Left hindlimb (tissue), 1 donor: ENCODE results near the gene CPLX4.
"Not testable (repeated sequence)": the region's sequence is repeated elsewhere in the genome, so short reads cannot be mapped to it uniquely, and the experiment has no call there.

Experiments
- DNase-seq: peaks from one replicate; pipeline ENCODE4 v3.0.0-alpha.2; 2018

Gene CPLX4

DNA sequence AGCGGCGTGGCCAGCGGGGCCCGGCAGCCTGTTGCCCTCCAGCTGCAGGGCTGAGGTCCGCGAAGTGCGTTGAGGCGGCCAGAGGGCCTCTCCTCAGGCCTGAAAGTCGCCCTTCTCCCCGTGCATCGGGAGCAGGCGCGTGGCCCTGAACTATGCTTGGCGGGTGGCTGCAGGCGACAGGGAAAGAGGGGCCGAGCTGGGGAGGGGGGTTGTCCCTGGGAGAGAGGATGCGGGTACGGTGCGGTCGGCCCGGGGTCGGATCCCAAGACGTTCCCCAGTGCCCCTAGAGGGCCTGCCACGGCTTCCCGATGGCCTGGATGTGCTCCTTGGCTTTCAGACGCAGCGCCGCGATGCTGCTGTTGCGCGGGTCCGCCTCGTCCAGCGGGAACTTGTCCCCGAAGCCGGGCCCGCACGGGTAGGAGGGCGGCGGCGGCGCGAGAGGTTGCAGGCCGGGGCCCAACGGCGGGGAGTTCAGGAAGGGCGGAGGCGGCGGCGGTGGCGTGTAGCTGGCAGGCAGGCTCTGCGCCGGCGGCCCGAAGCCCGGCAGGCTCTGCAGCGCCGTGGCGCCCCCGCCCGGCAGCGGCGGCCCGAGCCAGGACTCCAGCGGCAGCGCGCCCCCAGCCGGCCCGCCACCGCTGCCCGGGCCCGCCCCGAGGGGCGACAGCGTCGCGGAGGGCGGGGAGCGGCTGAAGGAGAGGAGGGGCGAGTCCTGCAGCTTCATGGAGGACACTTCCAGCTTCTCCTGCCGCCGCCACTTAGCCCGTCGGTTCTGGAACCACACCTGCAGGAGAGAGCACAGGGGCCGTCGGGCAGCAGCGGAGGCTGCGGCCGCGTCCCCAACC is 49.5 kb downstream of the CPLX4 start:
- peak; percentile 73 for DNase-seq

DNA sequence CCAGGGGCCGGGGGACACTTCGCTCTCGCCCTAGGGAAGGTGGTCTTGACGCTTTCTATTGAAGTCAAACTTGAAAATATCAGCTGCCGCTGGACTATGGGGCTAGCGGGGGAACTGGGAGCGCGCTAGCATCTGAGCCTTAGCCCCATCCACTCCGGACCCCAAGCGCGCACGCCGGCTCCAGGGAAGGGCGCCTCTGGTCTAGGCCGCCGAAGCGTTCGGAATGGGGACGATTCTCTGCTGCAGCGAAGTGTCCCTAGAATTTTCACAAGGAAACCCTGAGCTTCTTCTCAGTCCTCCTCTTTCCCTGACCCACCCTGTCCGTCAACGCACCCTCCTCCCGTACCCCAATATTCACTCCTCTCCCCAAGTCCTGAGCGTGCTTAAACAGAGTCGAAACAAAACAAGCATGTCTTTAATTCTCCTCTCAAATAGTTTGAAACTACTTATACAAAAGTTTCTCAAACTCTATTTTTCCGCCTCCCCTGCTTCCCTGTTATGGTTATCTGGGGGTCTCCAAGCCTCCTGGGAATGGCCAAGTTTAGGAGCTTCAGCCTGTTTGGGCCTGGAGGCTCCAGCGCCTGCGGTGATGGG is 50.2 kb downstream of the CPLX4 start:
- DNase-seq = no peak

GRCh38 chr18:59267503-59268126 is 50.8 kb downstream of the CPLX4 start:
- DNase-seq = no peak

DNA sequence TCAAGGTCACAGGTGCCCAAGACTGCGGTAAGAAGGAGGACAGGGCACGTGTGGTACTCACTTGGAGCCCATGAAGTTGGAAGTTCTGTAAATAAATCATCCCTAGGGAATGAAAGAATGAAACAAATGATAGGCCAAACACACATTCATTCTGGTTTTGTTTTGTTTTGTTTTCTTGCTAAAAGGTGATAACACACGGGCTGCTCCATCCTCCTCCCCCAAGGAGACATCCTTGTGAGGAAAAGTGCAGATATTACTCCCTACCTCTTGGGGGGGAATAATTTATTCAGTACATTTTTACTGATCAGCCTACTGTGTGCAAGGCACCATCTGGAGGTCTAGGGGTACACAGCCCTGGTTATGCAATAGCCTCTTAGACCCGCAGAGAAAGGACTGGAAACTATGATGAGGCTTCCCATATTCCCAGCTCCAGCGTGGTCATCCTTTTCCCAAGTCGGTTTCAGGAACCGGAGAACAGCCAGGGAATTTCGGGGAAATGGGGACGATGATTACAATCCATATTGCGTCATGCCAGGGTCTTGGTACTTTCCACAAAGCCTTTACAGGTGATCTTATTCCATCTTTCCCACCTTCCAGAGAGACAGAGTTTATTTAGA is 51.5 kb downstream of the CPLX4 start:
- DNase-seq = no peak

DNA sequence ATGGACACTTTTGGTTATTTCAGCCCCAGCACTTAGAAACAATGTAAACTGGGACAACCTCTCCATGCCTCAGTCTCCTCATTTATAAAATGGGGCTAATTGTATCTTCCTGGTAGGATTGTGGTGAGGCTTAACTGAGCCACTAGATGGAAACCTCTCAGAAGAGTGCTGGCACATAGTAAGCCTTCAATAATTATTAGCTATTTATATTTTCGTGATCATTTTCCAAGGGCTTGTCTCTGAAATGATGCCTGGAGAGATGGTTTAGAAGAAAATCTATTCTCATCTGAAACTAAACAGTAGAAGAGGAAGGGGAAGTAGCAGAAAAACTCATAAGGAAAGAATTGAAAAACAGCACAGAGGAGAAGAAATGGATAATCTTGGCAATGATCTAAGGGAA is 52.0 kb downstream of the CPLX4 start:
- no peak for DNase-seq

- no peak for DNase-seq
Measured at GRCh38 chr18:59265974-59266369, 52.5 kb downstream of the CPLX4 start.

GRCh38 chr18:59265246-59265973 is 53.0 kb downstream of the CPLX4 start:
- no peak for DNase-seq

DNA sequence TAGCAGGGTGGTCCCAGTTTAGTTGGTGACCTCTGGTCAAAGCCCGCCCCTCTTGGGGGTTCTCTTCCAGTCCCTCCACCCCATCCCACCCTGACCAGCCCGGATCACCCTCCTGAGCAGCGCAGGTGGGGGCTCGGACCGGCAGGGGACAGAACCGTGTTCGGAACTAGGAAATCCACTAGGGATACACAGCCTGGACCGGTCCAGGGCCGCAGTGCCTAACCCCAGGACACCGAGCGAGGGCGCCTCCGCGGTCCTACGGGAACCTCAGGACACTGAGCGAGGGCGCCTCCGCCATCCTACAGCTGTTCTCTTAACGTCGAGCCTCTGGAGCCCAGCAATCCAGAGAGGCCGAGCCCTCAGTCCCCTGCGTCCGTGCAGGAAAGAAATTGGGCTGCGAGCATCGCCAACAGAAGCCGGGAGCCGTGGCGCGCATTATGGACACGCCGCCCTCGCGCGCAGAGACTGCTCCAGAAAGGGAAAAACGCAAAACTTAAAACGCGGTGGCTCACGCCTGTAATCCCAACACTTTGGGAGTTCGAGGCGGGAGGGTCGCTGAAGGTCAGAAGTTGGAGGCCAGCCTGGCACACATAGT is 53.7 kb downstream of the CPLX4 start:
- DNase-seq = no peak

DNA sequence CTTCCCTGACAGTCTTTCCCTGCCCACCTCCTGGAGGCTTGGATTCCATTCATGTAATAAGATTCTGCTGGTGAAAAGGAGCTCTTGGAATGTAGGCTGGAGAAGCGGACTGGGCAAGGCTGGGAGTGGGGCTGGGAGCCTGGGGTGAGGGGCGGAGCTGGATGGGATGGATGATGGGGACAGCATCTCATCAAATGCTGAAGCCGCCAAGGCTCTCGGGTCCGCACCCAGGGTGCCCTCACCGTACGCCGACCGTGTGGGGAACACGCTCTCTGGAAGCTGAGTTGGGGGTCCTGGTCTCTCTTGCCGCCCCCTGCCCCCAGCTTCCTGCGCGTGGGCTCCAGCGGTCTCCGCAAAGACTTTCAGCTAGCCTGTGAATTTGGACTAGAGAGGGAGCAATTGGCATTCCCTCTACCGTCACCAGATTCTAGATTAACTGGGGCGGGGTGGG is 54.3 kb downstream of the CPLX4 start:
- DNase-seq = no peak

DNA sequence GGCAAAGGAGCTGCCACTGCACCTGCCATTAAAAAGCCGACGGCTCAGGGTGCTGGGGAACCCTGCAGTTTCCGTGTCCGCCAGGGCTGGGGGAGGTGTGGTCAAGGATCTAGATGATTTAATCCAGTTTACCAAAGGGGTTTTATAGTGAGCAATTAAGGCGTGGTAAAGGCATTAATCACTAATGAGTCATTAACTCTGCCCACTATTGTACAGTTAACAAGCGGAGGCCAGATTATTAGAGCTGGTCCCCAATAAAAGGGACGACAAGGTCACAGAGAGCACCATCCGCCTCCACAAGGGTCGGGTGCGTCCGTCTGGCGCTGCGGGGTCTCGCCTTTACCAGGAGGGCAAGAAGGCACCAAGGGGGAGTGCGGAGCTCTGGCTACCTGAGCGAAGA is 54.8 kb downstream of the CPLX4 start:
- DNase-seq = no peak

DNA sequence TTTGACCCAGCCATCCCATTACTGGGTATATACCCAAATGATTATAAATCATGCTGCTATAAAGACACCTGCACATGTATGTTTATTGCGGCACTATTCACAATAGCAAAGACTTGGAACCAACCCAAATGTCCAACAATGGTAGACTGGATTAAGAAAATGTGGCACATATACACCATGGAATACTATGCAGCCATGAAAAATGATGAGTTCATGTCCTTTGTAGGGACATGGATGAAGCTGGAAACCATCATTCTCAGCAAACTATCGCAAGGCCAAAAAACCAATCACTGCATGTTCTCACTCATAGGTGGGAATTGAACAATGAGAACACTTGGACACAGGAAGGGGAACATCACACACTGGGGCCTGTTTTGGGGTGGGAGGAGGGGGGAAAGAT is 56.2 kb downstream of the CPLX4 start:
- DNase-seq = not testable (repeated sequence)

DNA sequence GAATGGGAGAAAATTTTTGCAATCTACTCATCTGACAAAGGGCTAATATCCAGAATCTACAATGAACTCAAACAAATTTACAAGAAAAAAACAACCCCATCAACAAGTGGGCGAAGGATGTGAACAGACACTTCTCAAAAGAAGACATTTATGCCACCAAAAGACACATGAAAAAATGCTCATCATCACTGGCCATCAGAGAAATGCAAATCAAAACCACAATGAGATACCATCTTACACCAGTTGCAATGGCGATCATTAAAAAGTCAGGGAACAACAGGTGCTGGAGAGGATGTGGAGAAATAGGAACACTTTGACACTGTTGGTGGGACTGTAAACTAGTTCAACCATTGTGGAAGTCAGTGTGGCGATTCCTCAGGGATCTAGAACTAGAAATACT is 56.6 kb downstream of the CPLX4 start:
- DNase-seq = not testable (repeated sequence)

DNA sequence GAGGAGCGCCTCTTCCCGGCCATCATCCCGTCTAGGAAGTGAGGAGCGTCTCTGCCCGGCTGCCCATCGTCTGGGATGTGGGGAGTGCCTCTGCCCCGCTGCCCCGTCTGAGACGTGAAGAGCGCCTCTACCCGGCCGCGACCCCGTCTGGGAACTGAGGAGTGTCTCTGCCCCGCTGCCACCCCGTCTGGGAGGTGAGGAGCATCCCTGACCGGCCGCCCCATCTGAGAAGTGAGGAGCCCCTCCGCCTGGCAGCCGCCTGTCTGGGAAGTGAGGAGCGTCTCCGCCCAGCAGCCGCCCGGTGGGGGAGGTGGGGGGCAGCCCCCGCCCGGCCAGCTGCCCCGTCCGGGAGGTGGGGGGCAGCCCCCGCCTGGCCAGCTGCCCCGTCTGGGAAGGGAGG is 63.0 kb downstream of the CPLX4 start:
- DNase-seq = not testable (repeated sequence)

DNA sequence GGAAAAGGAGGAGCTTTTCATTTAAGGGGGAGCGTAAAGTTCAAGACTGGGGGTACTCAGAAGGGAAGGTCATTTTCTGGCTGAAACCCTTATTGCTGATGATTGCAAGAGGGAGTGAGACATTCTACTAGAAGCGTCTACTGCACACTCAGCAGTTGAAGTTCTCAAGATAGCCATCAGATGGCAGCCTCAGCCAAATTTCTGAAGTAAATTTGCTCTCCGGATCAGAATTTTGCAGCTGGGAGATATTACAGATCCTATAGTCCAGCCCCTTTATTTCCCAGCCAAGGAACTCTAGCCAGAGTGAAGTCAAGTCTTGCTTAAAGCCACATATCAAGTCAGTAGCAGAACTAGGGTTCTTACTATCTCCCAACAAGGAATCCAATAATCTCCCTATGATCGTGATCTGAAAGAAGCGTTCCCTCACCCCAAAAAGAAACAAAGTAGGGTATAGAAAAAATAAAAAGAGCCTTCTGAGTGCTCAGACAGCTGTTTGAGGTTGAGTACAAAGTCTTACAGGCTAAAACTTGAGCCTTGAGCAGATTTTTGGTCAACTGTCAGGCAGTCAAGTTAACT is 69.2 kb downstream of the CPLX4 start:
- DNase-seq = peak; percentile 74

- no peak for DNase-seq
Measured at GRCh38 chr18:59246796-59247195, 71.7 kb downstream of the CPLX4 start.
